Measurements from ENCODE around the gene RNASE9.
"Not testable (repeated sequence)": the region's sequence is repeated elsewhere in the genome, so short reads cannot be mapped to it uniquely, and the experiment has no call there.

RNASE9 gene

GRCh38 chr14:20570720-20571119 is 9.9 kb upstream of the RNASE9 start:
- H3K4me3 ChIP-seq (ENCODE audit: low read length); H3K36me3 ChIP-seq (ENCODE audit: control insufficient read depth, insufficient read depth, low read length, severe bottlenecking); H3K4me1 ChIP-seq (ENCODE audit: control insufficient read depth, insufficient read depth, low read length): not testable (repeated sequence)

GRCh38 chr14:20569865-20570264 is 9.0 kb upstream of the RNASE9 start:
- not testable (repeated sequence) for H3K27me3 ChIP-seq (replicated peaks; ENCODE audit: control insufficient read depth, insufficient read depth, low read length); H3K36me3 ChIP-seq (ENCODE audit: control insufficient read depth, insufficient read depth, low read length, severe bottlenecking); H3K4me1 ChIP-seq (ENCODE audit: control insufficient read depth, insufficient read depth, low read length); DNase-seq (ENCODE audit: low read depth); H3K9ac ChIP-seq (ENCODE audit: low read length); H3K4me3 ChIP-seq (ENCODE audit: low read length)
- H3K9me3 ChIP-seq (ENCODE audit: control insufficient read depth, low read length), result peaks cover 24% of the 10 kb centered on the region

More at GRCh38 chr14:20570720-20571119, 9.9 kb upstream of the RNASE9 start:
- peaks cover 24% of the 10 kb centered on the region for H3K9me3 ChIP-seq (ENCODE audit: control insufficient read depth, low read length)
- DNase-seq (ENCODE audit: low read depth); H3K9ac ChIP-seq (ENCODE audit: low read length); H3K27me3 ChIP-seq (replicated peaks; ENCODE audit: control insufficient read depth, insufficient read depth, low read length): not testable (repeated sequence)

- no peaks in the 10 kb centered on the region for H3K36me3 ChIP-seq (ENCODE audit: control insufficient read depth, insufficient read depth, low read length, severe bottlenecking)
- H3K4me3 ChIP-seq (ENCODE audit: low read length), result no peak overlapping the region
- no peak overlapping the region for H3K9ac ChIP-seq (ENCODE audit: low read length)
- H3K9me3 ChIP-seq (ENCODE audit: control insufficient read depth, low read length), result peaks cover 24% of the 10 kb centered on the region
- DNase-seq (ENCODE audit: low read depth), result no peak
- H3K4me1 ChIP-seq (ENCODE audit: control insufficient read depth, insufficient read depth, low read length), result no peaks in the 10 kb centered on the region
- no peaks in the 10 kb centered on the region for H3K27me3 ChIP-seq (replicated peaks; ENCODE audit: control insufficient read depth, insufficient read depth, low read length)
Observed at GRCh38 chr14:20569066-20569465, 8.2 kb upstream of the RNASE9 start.

GRCh38 chr14:20568393-20568792 is 7.5 kb upstream of the RNASE9 start:
- Histone ChIP-seq H3K9ac (ENCODE audit: low read length) (no peak overlapping the region), H3K9me3 (ENCODE audit: control insufficient read depth, low read length) (peaks cover 24% of the 10 kb centered on the region), H3K4me3 (ENCODE audit: low read length) (no peak overlapping the region)

DNA sequence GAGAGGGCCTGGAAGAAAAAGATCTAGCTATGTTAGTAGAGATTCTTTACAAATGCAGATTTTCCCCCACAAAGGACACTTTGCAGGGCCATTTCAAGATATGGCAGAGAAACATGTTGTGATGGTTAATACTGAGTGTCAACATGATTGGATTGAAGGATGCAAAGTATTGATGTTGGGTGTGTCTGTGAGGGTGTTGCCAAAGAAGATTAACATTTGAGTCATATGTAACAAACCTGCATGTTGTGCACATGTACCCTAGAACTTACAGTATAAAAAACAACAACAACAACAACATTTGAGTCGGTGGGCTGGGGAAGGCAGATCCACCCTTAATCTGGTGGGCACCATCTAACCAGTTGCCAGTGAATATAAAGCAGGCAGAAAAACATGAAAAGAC is 6.4 kb upstream of the RNASE9 start:
- not testable (repeated sequence) for H3K36me3 ChIP-seq (ENCODE audit: control insufficient read depth, insufficient read depth, low read length, severe bottlenecking); H3K4me1 ChIP-seq (ENCODE audit: control insufficient read depth, insufficient read depth, low read length); DNase-seq (ENCODE audit: low read depth); H3K4me3 ChIP-seq (ENCODE audit: low read length); H3K9ac ChIP-seq (ENCODE audit: low read length); H3K27me3 ChIP-seq (replicated peaks; ENCODE audit: control insufficient read depth, insufficient read depth, low read length)
- peaks cover 24% of the 10 kb centered on the region for H3K9me3 ChIP-seq (ENCODE audit: control insufficient read depth, low read length)

More at GRCh38 chr14:20568393-20568792, 7.5 kb upstream of the RNASE9 start:
- no peak for DNase-seq (ENCODE audit: low read depth)
- Histone ChIP-seq H3K4me1 (ENCODE audit: control insufficient read depth, insufficient read depth, low read length) (no peaks in the 10 kb centered on the region), H3K36me3 (ENCODE audit: control insufficient read depth, insufficient read depth, low read length, severe bottlenecking) (no peaks in the 10 kb centered on the region), H3K27me3 (replicated peaks; ENCODE audit: control insufficient read depth, insufficient read depth, low read length) (no peaks in the 10 kb centered on the region)

DNA sequence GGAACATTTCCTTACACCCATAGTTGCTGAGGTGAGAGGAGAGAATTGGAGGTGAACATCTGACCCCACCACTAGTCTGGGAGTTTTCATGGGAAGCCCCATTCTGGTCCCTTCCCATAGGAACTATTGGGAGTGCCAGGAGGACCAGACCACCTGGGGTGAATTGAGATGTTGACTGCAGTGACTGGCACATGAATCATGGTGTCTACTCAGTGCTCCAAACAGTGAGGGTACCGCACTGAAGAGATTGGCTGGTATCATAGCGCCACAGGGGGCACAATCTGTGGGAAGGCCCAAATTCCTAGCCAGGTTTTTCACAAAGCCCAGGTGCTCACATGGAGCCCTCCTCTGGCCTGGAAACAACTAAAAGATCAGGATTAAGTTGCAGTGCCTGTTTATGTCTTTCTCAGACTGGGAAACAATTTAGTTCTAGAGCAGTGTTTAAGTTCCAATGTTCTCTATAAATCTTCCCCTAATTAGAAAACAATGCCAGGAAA is 3.7 kb upstream of the RNASE9 start:
- no peak overlapping the region for H3K4me3 ChIP-seq (ENCODE audit: low read length)

DNA sequence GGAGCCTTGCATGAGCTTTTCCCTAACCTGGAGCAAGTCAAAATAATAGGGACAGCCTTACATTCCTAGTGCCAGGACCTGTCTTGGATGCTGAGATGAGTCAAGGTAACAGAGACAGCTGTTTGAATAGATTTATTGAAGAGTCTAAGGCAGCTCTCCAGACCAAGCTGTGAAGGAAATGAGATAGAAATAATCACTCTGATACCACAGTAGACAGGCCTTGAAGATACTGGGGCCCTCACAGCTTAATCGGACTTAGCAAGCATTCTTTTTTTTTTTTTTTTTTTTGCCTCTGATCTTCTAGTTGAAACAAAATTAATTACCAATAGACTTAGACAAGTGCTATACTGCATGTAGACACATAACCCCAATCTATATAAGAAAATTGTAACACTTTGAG is 3.1 kb upstream of the RNASE9 start:
- Histone ChIP-seq H3K9me3 (ENCODE audit: control insufficient read depth, low read length) (peaks cover 16% of the 10 kb centered on the region), H3K4me3 (ENCODE audit: low read length) (no peak overlapping the region), H3K36me3 (ENCODE audit: control insufficient read depth, insufficient read depth, low read length, severe bottlenecking) (no peaks in the 10 kb centered on the region), H3K9ac (ENCODE audit: low read length) (no peak overlapping the region), H3K27me3 (replicated peaks; ENCODE audit: control insufficient read depth, insufficient read depth, low read length) (no peaks in the 10 kb centered on the region), H3K4me1 (ENCODE audit: control insufficient read depth, insufficient read depth, low read length) (no peaks in the 10 kb centered on the region)
- no peak for DNase-seq (ENCODE audit: low read depth)

More for the DNA sequence above, 3.7 kb upstream of the RNASE9 start:
- H3K36me3 ChIP-seq (ENCODE audit: control insufficient read depth, insufficient read depth, low read length, severe bottlenecking), result no peaks in the 10 kb centered on the region
- DNase-seq (ENCODE audit: low read depth), result no peak
- H3K27me3 ChIP-seq (replicated peaks; ENCODE audit: control insufficient read depth, insufficient read depth, low read length), result no peaks in the 10 kb centered on the region
- no peaks in the 10 kb centered on the region for H3K4me1 ChIP-seq (ENCODE audit: control insufficient read depth, insufficient read depth, low read length)
- no peak overlapping the region for H3K9ac ChIP-seq (ENCODE audit: low read length)
- peaks cover 22% of the 10 kb centered on the region for H3K9me3 ChIP-seq (ENCODE audit: control insufficient read depth, low read length)

DNA sequence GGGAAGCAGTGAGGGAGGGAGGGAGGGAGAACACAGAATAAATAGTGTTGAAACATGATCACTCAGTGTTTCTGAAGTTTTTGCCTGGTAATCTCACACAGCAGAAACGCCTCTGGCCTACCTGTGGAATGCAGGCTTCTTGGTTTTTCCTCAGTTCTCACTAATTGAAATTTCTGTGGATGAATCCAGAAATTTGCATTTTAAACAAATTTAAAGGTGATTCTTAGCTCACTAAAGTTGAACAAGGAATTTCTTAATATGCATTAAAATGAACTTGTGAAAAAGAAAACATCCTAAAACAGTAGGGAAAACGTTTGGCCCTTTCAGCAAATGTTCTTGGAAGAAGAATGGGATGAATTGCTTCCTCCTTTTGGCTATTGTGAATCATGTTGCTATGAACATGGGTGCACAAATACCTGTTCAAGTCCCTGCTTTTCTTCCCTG is 1.4 kb downstream of the RNASE9 start:
- Histone ChIP-seq H3K4me1 (ENCODE audit: control insufficient read depth, insufficient read depth, low read length) (peaks cover 17% of the 10 kb centered on the region), H3K9ac (ENCODE audit: low read length) (no peak overlapping the region), H3K4me3 (ENCODE audit: low read length) (no peak overlapping the region), H3K36me3 (ENCODE audit: control insufficient read depth, insufficient read depth, low read length, severe bottlenecking) (no peaks in the 10 kb centered on the region), H3K9me3 (ENCODE audit: control insufficient read depth, low read length) (no peaks in the 10 kb centered on the region), H3K27me3 (replicated peaks; ENCODE audit: control insufficient read depth, insufficient read depth, low read length) (no peaks in the 10 kb centered on the region)
- no peak for DNase-seq (ENCODE audit: low read depth)

DNA sequence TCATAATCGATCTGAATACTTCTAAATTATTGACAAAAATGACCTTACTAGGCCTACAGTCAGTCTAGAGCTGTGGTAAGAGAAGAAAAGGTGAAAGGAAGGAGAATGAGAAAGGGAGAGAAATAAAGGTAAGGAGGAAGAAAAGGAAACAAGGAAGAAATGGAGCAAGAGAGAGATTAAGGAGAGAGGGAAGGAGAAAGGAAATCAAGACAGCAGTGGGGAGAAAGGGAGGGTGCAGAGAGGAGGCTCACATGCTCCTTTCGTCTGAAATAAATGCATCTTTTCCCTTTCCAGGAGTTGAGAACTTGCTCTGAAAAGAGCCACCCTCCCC is 3.7 kb downstream of the RNASE9 start:
- Histone ChIP-seq H3K4me3 (ENCODE audit: low read length) (no peak overlapping the region), H3K27me3 (replicated peaks; ENCODE audit: control insufficient read depth, insufficient read depth, low read length) (no peaks in the 10 kb centered on the region), H3K36me3 (ENCODE audit: control insufficient read depth, insufficient read depth, low read length, severe bottlenecking) (no peaks in the 10 kb centered on the region), H3K4me1 (ENCODE audit: control insufficient read depth, insufficient read depth, low read length) (peaks cover 17% of the 10 kb centered on the region), H3K9me3 (ENCODE audit: control insufficient read depth, low read length) (no peaks in the 10 kb centered on the region), H3K9ac (ENCODE audit: low read length) (peak overlapping the region; percentile 15)
- no peak for DNase-seq (ENCODE audit: low read depth)

GRCh38 chr14:20556500-20557211 is 4.2 kb downstream of the RNASE9 start:
- no peaks in the 10 kb centered on the region for H3K36me3 ChIP-seq (ENCODE audit: control insufficient read depth, insufficient read depth, low read length, severe bottlenecking)
- peak overlapping the region; percentile 20 for H3K4me3 ChIP-seq (ENCODE audit: low read length)
- H3K27me3 ChIP-seq (replicated peaks; ENCODE audit: control insufficient read depth, insufficient read depth, low read length), result no peaks in the 10 kb centered on the region
- peak overlapping the region; percentile 49 for H3K9ac ChIP-seq (ENCODE audit: low read length)
- peaks cover 17% of the 10 kb centered on the region for H3K4me1 ChIP-seq (ENCODE audit: control insufficient read depth, insufficient read depth, low read length)
- no peak for DNase-seq (ENCODE audit: low read depth)
- H3K9me3 ChIP-seq (ENCODE audit: control insufficient read depth, low read length), result no peaks in the 10 kb centered on the region

- DNase-seq (ENCODE audit: low read depth), result no peak
- Histone ChIP-seq H3K4me3 (ENCODE audit: low read length) (peak overlapping the region; percentile 20), H3K27me3 (replicated peaks; ENCODE audit: control insufficient read depth, insufficient read depth, low read length) (no peaks in the 10 kb centered on the region), H3K36me3 (ENCODE audit: control insufficient read depth, insufficient read depth, low read length, severe bottlenecking) (no peaks in the 10 kb centered on the region), H3K4me1 (ENCODE audit: control insufficient read depth, insufficient read depth, low read length) (peaks cover 17% of the 10 kb centered on the region), H3K9me3 (ENCODE audit: control insufficient read depth, low read length) (no peaks in the 10 kb centered on the region), H3K9ac (ENCODE audit: low read length) (peak overlapping the region; percentile 49)
Observed at GRCh38 chr14:20555845-20556244, 5.0 kb downstream of the RNASE9 start.

GRCh38 chr14:20553024-20553423 is 7.8 kb downstream of the RNASE9 start:
- Histone ChIP-seq H3K9me3 (ENCODE audit: control insufficient read depth, low read length) (no peaks in the 10 kb centered on the region), H3K27me3 (replicated peaks; ENCODE audit: control insufficient read depth, insufficient read depth, low read length) (no peaks in the 10 kb centered on the region), H3K36me3 (ENCODE audit: control insufficient read depth, insufficient read depth, low read length, severe bottlenecking) (no peaks in the 10 kb centered on the region), H3K9ac (ENCODE audit: low read length) (no peak overlapping the region), H3K4me3 (ENCODE audit: low read length) (no peak overlapping the region), H3K4me1 (ENCODE audit: control insufficient read depth, insufficient read depth, low read length) (peaks cover 17% of the 10 kb centered on the region)
- DNase-seq (ENCODE audit: low read depth), result no peak
